ENCODE data around the gene CENPC.
"Not testable (repeated sequence)": the region's sequence is repeated elsewhere in the genome, so short reads cannot be mapped to it uniquely, and the experiment has no call there.

Gene CENPC

GRCh38 chr4:67531379-67531962 lies 13.8 kb downstream of the CENPC start:
- Mint-ChIP-seq H3K4me1 (ENCODE audit: low read depth) (peaks cover 54% of the 10 kb centered on the region), H3K36me3 (peaks cover 49% of the 10 kb centered on the region), H3K27me3 (no peaks in the 10 kb centered on the region), H3K4me3 (no peak overlapping the region), H3K27ac (no peak overlapping the region), H3K9me3 (ENCODE audit: low read depth) (peaks cover 3% of the 10 kb centered on the region)

- peak overlapping the region; percentile 11 for H3K4me3 Mint-ChIP-seq
- peaks cover 38% of the 10 kb centered on the region for H3K36me3 Mint-ChIP-seq
- peaks cover 77% of the 10 kb centered on the region for H3K4me1 Mint-ChIP-seq (ENCODE audit: low read depth)
- H3K27me3 Mint-ChIP-seq; H3K9me3 Mint-ChIP-seq (ENCODE audit: low read depth): not testable (repeated sequence)
- peak overlapping the region; percentile 24 for H3K27ac Mint-ChIP-seq
These were observed 21.2 kb downstream of the CENPC start for GRCh38 chr4:67524140-67524539.

GRCh38 chr4:67522851-67523671 lies 22.2 kb downstream of the CENPC start:
- peaks cover 37% of the 10 kb centered on the region for H3K36me3 Mint-ChIP-seq
- H3K27ac Mint-ChIP-seq = peak overlapping the region; percentile 90
- no peaks in the 10 kb centered on the region for H3K27me3 Mint-ChIP-seq
- peaks cover 69% of the 10 kb centered on the region for H3K4me1 Mint-ChIP-seq (ENCODE audit: low read depth)
- H3K4me3 Mint-ChIP-seq = peak overlapping the region; percentile 52
- peaks cover 3% of the 10 kb centered on the region for H3K9me3 Mint-ChIP-seq (ENCODE audit: low read depth)

- Mint-ChIP-seq H3K4me3 (no peak overlapping the region), H3K27me3 (no peaks in the 10 kb centered on the region), H3K9me3 (ENCODE audit: low read depth) (peaks cover 3% of the 10 kb centered on the region), H3K27ac (peak overlapping the region; percentile 90), H3K4me1 (ENCODE audit: low read depth) (peaks cover 64% of the 10 kb centered on the region), H3K36me3 (peaks cover 38% of the 10 kb centered on the region)
These were observed 23.1 kb downstream of the CENPC start for GRCh38 chr4:67522230-67522629.

- Mint-ChIP-seq H3K36me3 (peaks cover 33% of the 10 kb centered on the region), H3K27ac (peak overlapping the region; percentile 41), H3K4me3 (no peak overlapping the region), H3K4me1 (ENCODE audit: low read depth) (peaks cover 57% of the 10 kb centered on the region), H3K27me3 (no peaks in the 10 kb centered on the region), H3K9me3 (ENCODE audit: low read depth) (no peaks in the 10 kb centered on the region)
These were observed 23.8 kb downstream of the CENPC start for GRCh38 chr4:67521506-67521905.

GRCh38 chr4:67520141-67520540 lies 25.2 kb downstream of the CENPC start:
- Mint-ChIP-seq H3K4me3 (no peak overlapping the region), H3K27me3 (no peaks in the 10 kb centered on the region), H3K36me3 (peaks cover 26% of the 10 kb centered on the region), H3K4me1 (ENCODE audit: low read depth) (peaks cover 46% of the 10 kb centered on the region), H3K9me3 (ENCODE audit: low read depth) (no peaks in the 10 kb centered on the region), H3K27ac (peak overlapping the region; percentile 8)

GRCh38 chr4:67512501-67512900 lies 32.8 kb downstream of the CENPC start:
- H3K4me3 Mint-ChIP-seq = no peak overlapping the region
- no peaks in the 10 kb centered on the region for H3K9me3 Mint-ChIP-seq (ENCODE audit: low read depth)
- no peaks in the 10 kb centered on the region for H3K27me3 Mint-ChIP-seq
- H3K4me1 Mint-ChIP-seq (ENCODE audit: low read depth) = peaks cover 17% of the 10 kb centered on the region
- peaks cover 18% of the 10 kb centered on the region for H3K36me3 Mint-ChIP-seq
- H3K27ac Mint-ChIP-seq = peak overlapping the region; percentile 42

GRCh38 chr4:67500373-67500772 lies 44.9 kb downstream of the CENPC start:
- Mint-ChIP-seq H3K27me3 (no peaks in the 10 kb centered on the region), H3K4me3 (no peak overlapping the region), H3K36me3 (peaks cover 27% of the 10 kb centered on the region), H3K27ac (no peak overlapping the region), H3K9me3 (ENCODE audit: low read depth) (no peaks in the 10 kb centered on the region), H3K4me1 (ENCODE audit: low read depth) (peaks cover 15% of the 10 kb centered on the region)

- Mint-ChIP-seq H3K27ac (no peak overlapping the region), H3K27me3 (no peaks in the 10 kb centered on the region), H3K9me3 (ENCODE audit: low read depth) (no peaks in the 10 kb centered on the region), H3K36me3 (peaks cover 24% of the 10 kb centered on the region), H3K4me3 (no peak overlapping the region), H3K4me1 (ENCODE audit: low read depth) (peaks cover 15% of the 10 kb centered on the region)
These were observed 45.5 kb downstream of the CENPC start for GRCh38 chr4:67499799-67500198.

- H3K4me3 Mint-ChIP-seq = no peak overlapping the region
- peak overlapping the region; percentile 41 for H3K27ac Mint-ChIP-seq
- H3K9me3 Mint-ChIP-seq (ENCODE audit: low read depth) = no peaks in the 10 kb centered on the region
- no peaks in the 10 kb centered on the region for H3K4me1 Mint-ChIP-seq (ENCODE audit: low read depth)
- no peaks in the 10 kb centered on the region for H3K27me3 Mint-ChIP-seq
- peaks cover 43% of the 10 kb centered on the region for H3K36me3 Mint-ChIP-seq
These were observed 61.3 kb downstream of the CENPC start for GRCh38 chr4:67483868-67484602.

- Mint-ChIP-seq H3K27me3 (no peaks in the 10 kb centered on the region), H3K27ac (no peak overlapping the region), H3K36me3 (peaks cover 70% of the 10 kb centered on the region), H3K9me3 (ENCODE audit: low read depth) (peaks cover 4% of the 10 kb centered on the region), H3K4me3 (no peak overlapping the region), H3K4me1 (ENCODE audit: low read depth) (no peaks in the 10 kb centered on the region)
These were observed 64.5 kb downstream of the CENPC start for GRCh38 chr4:67480810-67481209.

GRCh38 chr4:67475155-67475554 lies 70.1 kb downstream of the CENPC start:
- Mint-ChIP-seq H3K4me1 (ENCODE audit: low read depth) (no peaks in the 10 kb centered on the region), H3K4me3 (no peak overlapping the region), H3K27ac (no peak overlapping the region), H3K9me3 (ENCODE audit: low read depth) (peaks cover 4% of the 10 kb centered on the region), H3K27me3 (no peaks in the 10 kb centered on the region), H3K36me3 (peaks cover 62% of the 10 kb centered on the region)

GRCh38 chr4:67470871-67471270 lies 74.4 kb downstream of the CENPC start:
- H3K36me3 Mint-ChIP-seq = peaks cover 33% of the 10 kb centered on the region
- H3K27me3 Mint-ChIP-seq = no peaks in the 10 kb centered on the region
- H3K4me3 Mint-ChIP-seq = no peak overlapping the region
- no peaks in the 10 kb centered on the region for H3K9me3 Mint-ChIP-seq (ENCODE audit: low read depth)
- peak overlapping the region; percentile 23 for H3K27ac Mint-ChIP-seq
- H3K4me1 Mint-ChIP-seq (ENCODE audit: low read depth) = no peaks in the 10 kb centered on the region

- Mint-ChIP-seq H3K4me1 (ENCODE audit: low read depth) (no peaks in the 10 kb centered on the region), H3K36me3 (peaks cover 27% of the 10 kb centered on the region), H3K27me3 (no peaks in the 10 kb centered on the region), H3K4me3 (no peak overlapping the region), H3K27ac (no peak overlapping the region), H3K9me3 (ENCODE audit: low read depth) (no peaks in the 10 kb centered on the region)
These were observed 76.5 kb downstream of the CENPC start for GRCh38 chr4:67468830-67469229.

GRCh38 chr4:67466751-67467150 lies 78.6 kb downstream of the CENPC start:
- Mint-ChIP-seq H3K27me3 (no peaks in the 10 kb centered on the region), H3K9me3 (ENCODE audit: low read depth) (no peaks in the 10 kb centered on the region), H3K4me3 (no peak overlapping the region), H3K36me3 (peaks cover 18% of the 10 kb centered on the region), H3K27ac (no peak overlapping the region), H3K4me1 (ENCODE audit: low read depth) (peaks cover 1% of the 10 kb centered on the region)
